Regular cardiac myocyte (primary cell): ENCODE data around the gene OR8S1. TPM values are rescaled to one million over a fixed set of nuclear protein-coding genes. Genes with fewer than 3 reads are reported as not detected.

Experiments
- total RNA-seq: library from RNA; depleted of rRNA; stranded (reverse); fragments of >200 nt; gene quantifications from 2 replicates; pipeline ENCODE4 v1.2.3, GENCODE V29; 2014

OR8S1 gene, protein sequence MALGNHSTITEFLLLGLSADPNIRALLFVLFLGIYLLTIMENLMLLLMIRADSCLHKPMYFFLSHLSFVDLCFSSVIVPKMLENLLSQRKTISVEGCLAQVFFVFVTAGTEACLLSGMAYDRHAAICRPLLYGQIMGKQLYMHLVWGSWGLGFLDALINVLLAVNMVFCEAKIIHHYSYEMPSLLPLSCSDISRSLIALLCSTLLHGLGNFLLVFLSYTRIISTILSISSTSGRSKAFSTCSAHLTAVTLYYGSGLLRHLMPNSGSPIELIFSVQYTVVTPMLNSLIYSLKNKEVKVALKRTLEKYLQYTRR
- not detected in 2 replicates for total RNA-seq

DNA sequence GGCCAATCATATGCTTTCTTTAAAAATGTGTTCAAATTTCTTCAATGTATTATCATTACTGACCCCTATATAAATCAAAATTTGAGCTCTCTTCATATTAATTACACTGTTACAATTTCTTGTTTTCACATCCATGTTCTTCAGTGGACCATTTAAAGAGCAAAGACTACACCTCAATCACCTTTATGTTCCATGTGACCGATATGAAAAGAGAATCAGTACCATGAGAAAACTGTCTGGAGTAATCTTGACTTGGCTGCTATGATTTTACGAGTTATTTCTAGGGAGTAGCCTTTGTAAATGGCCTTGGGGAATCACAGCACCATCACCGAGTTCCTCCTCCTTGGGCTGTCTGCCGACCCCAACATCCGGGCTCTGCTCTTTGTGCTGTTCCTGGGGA is at the start of gene OR8S1:
Gene OR8S1 (plus strand): TSS at position 301 of the 400 bp plus-strand sequence. CDS start 0 bp downstream, at position 301.

DNA sequence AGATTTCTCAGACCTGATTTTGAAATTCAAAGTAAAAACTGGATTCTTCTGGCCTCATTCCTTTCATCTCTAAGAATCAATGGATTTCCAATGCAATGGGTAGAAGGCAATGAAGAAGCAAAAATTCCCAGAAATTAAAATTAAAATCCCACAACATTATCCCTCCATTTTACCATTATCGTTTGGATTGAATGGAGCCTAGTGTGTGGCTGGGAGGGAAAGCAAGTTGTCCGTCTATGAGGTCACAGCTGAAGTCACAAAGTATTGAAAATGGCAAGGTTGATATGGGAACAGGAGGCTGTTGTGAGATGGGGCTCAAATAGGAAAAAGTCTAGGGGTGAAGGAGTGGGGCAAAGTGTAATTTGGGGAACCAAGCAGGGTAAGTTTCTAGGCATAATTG is 43.2 kb upstream of the OR8S1 start, which contains the start of gene C12orf54:
Gene C12orf54 (plus strand): TSS at position 301 of the 400 bp plus-strand sequence. CDS start 799 bp downstream, outside the sequence.

DNA sequence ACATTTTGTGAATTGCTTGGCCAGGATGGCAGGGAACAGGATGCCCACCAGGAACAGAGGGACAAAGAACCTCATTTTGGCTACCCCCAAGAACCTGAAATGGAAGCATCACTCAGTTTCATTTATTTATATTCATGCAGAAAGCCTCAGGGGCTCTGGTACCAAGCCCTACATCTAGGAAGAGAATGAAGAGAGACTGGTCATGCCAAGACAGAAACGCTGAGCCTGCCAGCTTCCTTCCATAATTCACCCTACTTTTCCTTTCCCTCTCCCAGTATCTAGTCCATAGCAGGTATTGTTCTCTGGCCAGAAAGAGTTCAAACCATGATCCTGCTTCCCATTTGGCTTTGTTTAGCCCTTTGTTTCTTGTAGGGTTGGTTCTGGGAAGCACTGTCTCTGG is 44.5 kb downstream of the OR8S1 start, which contains the start of gene LALBA:
Gene LALBA (minus strand): TSS at position 101 of the 400 bp plus-strand sequence. CDS start 26 bp downstream, at position 75.

Other genes with a start within 250 kb of the OR8S1 start
- 8.4 and 16.6 TPM in 2 replicates for gene ZNF641, start 174.7 kb upstream of the OR8S1 start, total RNA-seq
- not detected in 2 replicates for gene ANP32D, start 53.1 kb upstream of the OR8S1 start, total RNA-seq
- under 0.01 TPM in 1 of 2 replicates, not detected in the other for gene C12orf54, start 43.1 kb upstream of the OR8S1 start, total RNA-seq
- not detected in 2 replicates for gene LALBA, start 44.4 kb downstream of the OR8S1 start, total RNA-seq
- 60.9 and 63.8 TPM in 2 replicates for gene KANSL2, start 156.6 kb downstream of the OR8S1 start, total RNA-seq
- 27.3 and 31.4 TPM in 2 replicates for gene CCNT1, start 191.1 kb downstream of the OR8S1 start, total RNA-seq